Liver (tissue), 9 donors: ENCODE results near the gene GRID1. TPM values are rescaled to one million over a fixed set of nuclear protein-coding genes. Genes with fewer than 3 reads are reported as not detected.

Experiments
- DNase-seq: peaks from one replicate; pipeline ENCODE4 v3.0.0-alpha.2; 2017; ENCODE audit warnings: low spot score
- H3K27ac ChIP-seq, 2 donors: one replicate each; pipeline ENCODE4 v1.7.0; 2013; ENCODE audit warnings: inconsistent platforms in 2 of 2, low read length in 2 of 2, control low read depth in 1 of 2, low read depth in 1 of 2, mild to moderate bottlenecking in 1 of 2
- H3K27me3 ChIP-seq, 4 donors: one replicate each; pipeline versions ENCODE4 v1.6.1 to v1.7.0; 2013; ENCODE audit warnings: low read length in 3 of 4, inconsistent platforms in 1 of 4, mild to moderate bottlenecking in 1 of 4, moderate library complexity in 1 of 4; ENCODE audit not compliant: control insufficient read depth in 4 of 4, insufficient read depth in 4 of 4
- H3K36me3 ChIP-seq, 4 donors: one replicate each; pipeline versions ENCODE4 v1.6.1 to v1.7.0; 2013; ENCODE audit warnings: low read length in 3 of 4, mild to moderate bottlenecking in 3 of 4, low read depth in 1 of 4, moderate library complexity in 1 of 4; ENCODE audit not compliant: control insufficient read depth in 4 of 4, insufficient read depth in 3 of 4
- H3K4me1 ChIP-seq, 4 donors: one replicate each; pipeline versions ENCODE4 v1.6.1 to v1.7.0; 2013; ENCODE audit warnings: low read length in 3 of 4, mild to moderate bottlenecking in 3 of 4, moderate library complexity in 1 of 4; ENCODE audit not compliant: control insufficient read depth in 4 of 4, insufficient read depth in 4 of 4
- H3K4me3 ChIP-seq, 3 donors: one replicate each; pipeline versions ENCODE4 v1.6.1 to v1.7.0; 2013; ENCODE audit warnings: low read length in 3 of 3, control low read depth in 1 of 3, low read depth in 1 of 3, mild to moderate bottlenecking in 1 of 3
- H3K9ac ChIP-seq, 2 donors: one replicate each; pipeline ENCODE4 v1.7.0; 2013; ENCODE audit warnings: low read length in 2 of 2, mild to moderate bottlenecking in 2 of 2, moderate library complexity in 2 of 2, control low read depth in 1 of 2, low read depth in 1 of 2
- H3K9me3 ChIP-seq, 4 donors: one replicate each; pipeline versions ENCODE4 v1.6.1 to v1.7.0; 2013; ENCODE audit warnings: low read length in 3 of 4; ENCODE audit not compliant: control insufficient read depth in 4 of 4
- ATF3 ChIP-seq: IDR thresholded peaks from 2 replicates; pipeline ENCODE4 v1.6.1; 2016; ENCODE audit warnings: antibody characterized with exemption
- CTCF ChIP-seq: fragments of 150-350 bp; IDR thresholded peaks from 2 replicates; pipeline ENCODE4 v1.5.1; 2017; ENCODE audit warnings: improper control_type of control experiment, low read depth, low read length; ENCODE audit not compliant: missing input control
- EGR1 ChIP-seq, 2 donors: IDR thresholded peaks; 2 replicates each; pipeline ENCODE4 v1.6.1; 2016 to 2018; ENCODE audit warnings: antibody characterized with exemption in 2 of 2, low read depth in 2 of 2
- FOXA1 ChIP-seq: IDR thresholded peaks from 2 replicates; pipeline ENCODE4 v1.6.1; 2016; ENCODE audit warnings: antibody characterized with exemption
- FOXA2 ChIP-seq: IDR thresholded peaks from 2 replicates; pipeline ENCODE4 v1.6.1; 2016; ENCODE audit warnings: antibody characterized with exemption
- GABPA ChIP-seq, 2 donors: IDR thresholded peaks in 1 of 2; conservative IDR thresholded peaks in 1 of 2; 2 replicates each; pipeline ENCODE4 v1.6.1; 2016; ENCODE audit warnings: antibody characterized with exemption in 2 of 2, mild to moderate bottlenecking in 1 of 2, moderate library complexity in 1 of 2
- HNF4A ChIP-seq, 2 donors: conservative IDR thresholded peaks; 2 replicates each; pipeline ENCODE4 v1.6.1; 2016; ENCODE audit warnings: antibody characterized with exemption in 2 of 2, mild to moderate bottlenecking in 2 of 2
- HNF4G ChIP-seq: IDR thresholded peaks from 2 replicates; pipeline ENCODE4 v1.6.1; 2016; ENCODE audit warnings: antibody characterized with exemption
- JUND ChIP-seq, 2 donors: IDR thresholded peaks; 2 replicates each; pipeline ENCODE4 v1.6.1; 2016; ENCODE audit warnings: antibody characterized with exemption in 2 of 2
- MAX ChIP-seq: IDR thresholded peaks from 2 replicates; pipeline ENCODE4 v1.6.1; 2016; ENCODE audit warnings: antibody characterized with exemption
- NR2F2 ChIP-seq: IDR thresholded peaks from 2 replicates; pipeline ENCODE4 v1.6.1; 2016; ENCODE audit warnings: antibody characterized with exemption
- RAD21 ChIP-seq, 2 donors: IDR thresholded peaks; 2 replicates each; pipeline ENCODE4 v1.6.1; 2016; ENCODE audit warnings: antibody characterized with exemption in 2 of 2, mild to moderate bottlenecking in 2 of 2
- REST ChIP-seq: IDR thresholded peaks from 2 replicates; pipeline ENCODE4 v1.6.1; 2016; ENCODE audit warnings: antibody characterized with exemption, mild to moderate bottlenecking
- RXRA ChIP-seq, 2 donors: IDR thresholded peaks; 2 replicates each; pipeline ENCODE4 v1.6.1; 2017 to 2018; ENCODE audit warnings: antibody characterized with exemption in 2 of 2, mild to moderate bottlenecking in 1 of 2
- TAF1 ChIP-seq: conservative IDR thresholded peaks from 2 replicates; pipeline ENCODE4 v1.6.1; 2016; ENCODE audit warnings: antibody characterized with exemption, mild to moderate bottlenecking
- YY1 ChIP-seq: IDR thresholded peaks from 2 replicates; pipeline ENCODE4 v1.6.1; 2016; ENCODE audit warnings: antibody characterized with exemption, mild to moderate bottlenecking
- ZBTB33 ChIP-seq: IDR thresholded peaks from 2 replicates; pipeline ENCODE4 v1.6.1; 2016; ENCODE audit warnings: antibody characterized with exemption
- WGBS: extraction: QIAGEN DNeasy Blood & Tissue Kit; methylation state at CpG from one replicate; pipeline ENCODE4 v1.1.7; 2013; 5-methylcytosine and 5-hydroxymethylcytosine counted together
- polyA plus RNA-seq, 2 donors: library from polyadenylated mRNA; stranded (reverse) in 1 of 2; unstranded in 1 of 2; fragments of 200-250 nt in 1 of 2; fragments of >200 nt in 1 of 2; fragmentation: Nextera tagmentation in 1 of 2; extraction: Ambion mirVana in 1 of 2; gene quantifications; one replicate each; pipeline versions ENCODE4 v1.2.1 to v1.2.3, GENCODE V29; 2013 to 2015
- total RNA-seq, 2 donors: library from RNA; depleted of rRNA; stranded (reverse); fragments of >200 nt; gene quantifications; one replicate each; pipeline ENCODE4 v1.2.3, GENCODE V29; 2014
- donor health status: healthy.
- donor health status: healthy.
- donor health status: healthy.
- donor health status: healthy.
- donor health status: healthy.

GRID1 gene
- total and polyA plus RNA-seq, 4 donors = 0.09 to 0.17 (median 0.14) TPM; not detected in 1

GRCh38 chr10:85659331-85659730 lies 707.3 kb downstream of the GRID1 start:
- H3K27me3 ChIP-seq = peaks cover 0 to 2% (median 0%) of the 10 kb centered on the region in 4 donors
- no peak for DNase-seq
- TF ChIP-seq CTCF = no peak
- TF ChIP-seq NR2F2 = no peak
- no peak for TF ChIP-seq YY1
- no peak for TF ChIP-seq REST
- no peak for TF ChIP-seq ATF3
- no peak for TF ChIP-seq JUND (IDR thresholded peaks at IDR 0.05)
- TF ChIP-seq HNF4G = no peak
- no peak for TF ChIP-seq FOXA1
- TF ChIP-seq HNF4A (conservative IDR thresholded peaks at IDR 0.05) = no peak
- TF ChIP-seq TAF1 = no peak
- TF ChIP-seq ZBTB33 = no peak
- TF ChIP-seq EGR1 (IDR thresholded peaks at IDR 0.05; ENCODE audit: low read depth in 2 of 2) = no peak
- TF ChIP-seq MAX = no peak
- no peak for TF ChIP-seq FOXA2
- no peak for TF ChIP-seq GABPA (IDR thresholded peaks at IDR 0.05 in 1 of 2, conservative IDR thresholded peaks at IDR 0.05 in 1 of 2)
- no peak for TF ChIP-seq RXRA (IDR thresholded peaks at IDR 0.05)
- no peak for TF ChIP-seq RAD21 (IDR thresholded peaks at IDR 0.05)
- H3K27ac ChIP-seq = no peak overlapping the region
- WGBS = 98% methylated on average over 1 of the region's 1 CpG
- H3K4me3 ChIP-seq = no peak overlapping the region
- H3K9me3 ChIP-seq = no peaks in the 10 kb centered on the region
- no peaks in the 10 kb centered on the region for H3K4me1 ChIP-seq
- no peak overlapping the region for H3K9ac ChIP-seq
- no peaks in the 10 kb centered on the region for H3K36me3 ChIP-seq

- TF ChIP-seq RXRA (IDR thresholded peaks at IDR 0.05) (no peak), RAD21 (IDR thresholded peaks at IDR 0.05) (no peak), ATF3 (no peak), FOXA1 (no peak), FOXA2 (no peak), JUND (IDR thresholded peaks at IDR 0.05) (no peak), EGR1 (IDR thresholded peaks at IDR 0.05; ENCODE audit: low read depth in 2 of 2) (no peak), TAF1 (no peak)
- Histone ChIP-seq H3K4me3 (no peak overlapping the region), H3K9ac (no peak overlapping the region), H3K36me3 (no peaks in the 10 kb centered on the region), H3K9me3 (no peaks in the 10 kb centered on the region), H3K27ac (no peak overlapping the region), H3K4me1 (no peaks in the 10 kb centered on the region), H3K27me3 (peaks cover 0 to 2% (median 0%) of the 10 kb centered on the region in 4 donors)
- 43% methylated on average over 3 of the region's 3 CpGs for WGBS
- no peak for DNase-seq
Measured at GRCh38 chr10:85658518-85658917, 708.1 kb downstream of the GRID1 start.
